Measurements from ENCODE around the gene ZFHX2.
A peak's percentile ranks its signal among the peaks of the same experiment; 100 is the strongest.
"Not testable (repeated sequence)": the region's sequence is repeated elsewhere in the genome, so short reads cannot be mapped to it uniquely, and the experiment has no call there.

The ZFHX2 gene

GRCh38 chr14:23538050-23538718, 13.4 kb downstream of the ZFHX2 start:
- Histone ChIP-seq H3K27ac (ENCODE audit: low read length, poor library complexity, severe bottlenecking) (no peak overlapping the region), H3K79me1 (replicated peaks; ENCODE audit: low read length, poor library complexity, severe bottlenecking) (peaks cover 3% of the 10 kb centered on the region), H3K23ac (ENCODE audit: low read length in 2 of 2) (no peak overlapping the region), H3K18ac (ENCODE audit: low read depth in 1 of 2, low read length in 2 of 2) (no peak overlapping the region), H3K4me3 (ENCODE audit: insufficient read depth in 1 of 2, low read depth in 1 of 2, low read length in 2 of 2) (no peak overlapping the region), H3K14ac (ENCODE audit: low read length in 2 of 2) (no peak overlapping the region), H2BK12ac (ENCODE audit: low read length in 2 of 2) (no peak overlapping the region), H4K91ac (ENCODE audit: low read length) (no peak overlapping the region), H2AFZ (ENCODE audit: low read depth, low read length) (no peak overlapping the region), H3K9me3 (ENCODE audit: control insufficient read depth, low read length) (no peaks in the 10 kb centered on the region), H3K4me1 (ENCODE audit: control insufficient read depth, insufficient read depth, low read depth, low read length) (peaks cover 5% of the 10 kb centered on the region), H2BK120ac (ENCODE audit: low read depth, low read length) (no peak overlapping the region), H2BK15ac (ENCODE audit: low read depth, poor library complexity, severe bottlenecking) (no peak overlapping the region), H3K9ac (ENCODE audit: low read length) (no peak overlapping the region), H3K4ac (ENCODE audit: low read depth in 1 of 2, low read length in 2 of 2) (no peak overlapping the region), H3K4me2 (ENCODE audit: low read length, poor library complexity, severe bottlenecking) (no peak overlapping the region), H2BK5ac (ENCODE audit: low read depth, low read length, poor library complexity, severe bottlenecking) (no peak overlapping the region), H4K8ac (ENCODE audit: low read length) (peak overlapping the region; percentile 50), H3K27me3 (ENCODE audit: control insufficient read depth in 1 of 2, insufficient read depth in 1 of 2, low read length in 2 of 2) (no peaks in the 10 kb centered on the region), H3K36me3 (ENCODE audit: control insufficient read depth in 1 of 2, insufficient read depth in 2 of 2, low read depth in 1 of 2, low read length in 2 of 2) (peaks cover 0 to 21% of the 10 kb centered on the region in 2 experiments), H2AK5ac (ENCODE audit: low read length, severe bottlenecking) (no peak overlapping the region)
- WGBS: 36% methylated on average over 10 of the region's 10 CpGs
- no peak for DNase-seq

- no peak overlapping the region for H4K91ac ChIP-seq (ENCODE audit: low read length)
- H3K9ac ChIP-seq (ENCODE audit: low read length): no peak overlapping the region
- no peaks in the 10 kb centered on the region for H3K27me3 ChIP-seq (ENCODE audit: control insufficient read depth in 1 of 2, insufficient read depth in 1 of 2, low read length in 2 of 2)
- no peak overlapping the region for H2BK12ac ChIP-seq (ENCODE audit: low read length in 2 of 2)
- no peak overlapping the region for H3K14ac ChIP-seq (ENCODE audit: low read length in 2 of 2)
- no peak overlapping the region for H2AFZ ChIP-seq (ENCODE audit: low read depth, low read length)
- H4K8ac ChIP-seq (ENCODE audit: low read length): no peak overlapping the region
- H3K36me3 ChIP-seq (ENCODE audit: control insufficient read depth in 1 of 2, insufficient read depth in 2 of 2, low read depth in 1 of 2, low read length in 2 of 2): peaks cover 0 to 28% of the 10 kb centered on the region in 2 experiments
- no peaks in the 10 kb centered on the region for H3K9me3 ChIP-seq (ENCODE audit: control insufficient read depth, low read length)
- no peak overlapping the region for H3K27ac ChIP-seq (ENCODE audit: low read length, poor library complexity, severe bottlenecking)
- H3K23ac ChIP-seq (ENCODE audit: low read length in 2 of 2): no peak overlapping the region
- peaks cover 3% of the 10 kb centered on the region for H3K79me1 ChIP-seq (replicated peaks; ENCODE audit: low read length, poor library complexity, severe bottlenecking)
- no peak overlapping the region for H3K4me3 ChIP-seq (ENCODE audit: insufficient read depth in 1 of 2, low read depth in 1 of 2, low read length in 2 of 2)
- peaks cover 5% of the 10 kb centered on the region for H3K4me1 ChIP-seq (ENCODE audit: control insufficient read depth, insufficient read depth, low read depth, low read length)
- no peak overlapping the region for H2BK120ac ChIP-seq (ENCODE audit: low read depth, low read length)
- H3K4me2 ChIP-seq (ENCODE audit: low read length, poor library complexity, severe bottlenecking): no peak overlapping the region
- WGBS: 38% methylated on average over 13 of the region's 13 CpGs
- no peak overlapping the region for H3K18ac ChIP-seq (ENCODE audit: low read depth in 1 of 2, low read length in 2 of 2)
- no peak overlapping the region for H2BK15ac ChIP-seq (ENCODE audit: low read depth, poor library complexity, severe bottlenecking)
- DNase-seq: no peak
- no peak overlapping the region for H2AK5ac ChIP-seq (ENCODE audit: low read length, severe bottlenecking)
- no peak overlapping the region for H2BK5ac ChIP-seq (ENCODE audit: low read depth, low read length, poor library complexity, severe bottlenecking)
- H3K4ac ChIP-seq (ENCODE audit: low read depth in 1 of 2, low read length in 2 of 2): no peak overlapping the region
Observed at GRCh38 chr14:23537351-23538049, 14.1 kb downstream of the ZFHX2 start.

GRCh38 chr14:23536906-23537305, 14.7 kb downstream of the ZFHX2 start:
- not testable (repeated sequence) for H3K27me3 ChIP-seq (ENCODE audit: control insufficient read depth in 1 of 2, insufficient read depth in 1 of 2, low read length in 2 of 2); H2AK5ac ChIP-seq (ENCODE audit: low read length, severe bottlenecking)
- 92% methylated on average over 6 of the region's 6 CpGs for WGBS

GRCh38 chr14:23536494-23536893, 15.1 kb downstream of the ZFHX2 start:
- H3K27me3 ChIP-seq (ENCODE audit: control insufficient read depth in 1 of 2, insufficient read depth in 1 of 2, low read length in 2 of 2): no peaks in the 10 kb centered on the region
- no peak overlapping the region for H2BK12ac ChIP-seq (ENCODE audit: low read length in 2 of 2)
- H3K14ac ChIP-seq (ENCODE audit: low read length in 2 of 2): no peak overlapping the region
- no peaks in the 10 kb centered on the region for H3K9me3 ChIP-seq (ENCODE audit: control insufficient read depth, low read length)
- H2BK5ac ChIP-seq (ENCODE audit: low read depth, low read length, poor library complexity, severe bottlenecking): no peak overlapping the region
- no peak overlapping the region for H2BK120ac ChIP-seq (ENCODE audit: low read depth, low read length)
- H3K23ac ChIP-seq (ENCODE audit: low read length in 2 of 2): no peak overlapping the region
- no peak for DNase-seq
- peaks cover 3% of the 10 kb centered on the region for H3K79me1 ChIP-seq (replicated peaks; ENCODE audit: low read length, poor library complexity, severe bottlenecking)
- no peak overlapping the region for H3K27ac ChIP-seq (ENCODE audit: low read length, poor library complexity, severe bottlenecking)
- 70% methylated on average over 1 of the region's 2 CpGs for WGBS
- no peak overlapping the region for H3K4me2 ChIP-seq (ENCODE audit: low read length, poor library complexity, severe bottlenecking)
- no peak overlapping the region for H3K18ac ChIP-seq (ENCODE audit: low read depth in 1 of 2, low read length in 2 of 2)
- H3K4me1 ChIP-seq (ENCODE audit: control insufficient read depth, insufficient read depth, low read depth, low read length): peaks cover 5% of the 10 kb centered on the region
- H2AK5ac ChIP-seq (ENCODE audit: low read length, severe bottlenecking): no peak overlapping the region
- no peak overlapping the region for H4K8ac ChIP-seq (ENCODE audit: low read length)
- no peak overlapping the region for H3K4me3 ChIP-seq (ENCODE audit: insufficient read depth in 1 of 2, low read depth in 1 of 2, low read length in 2 of 2)
- no peak overlapping the region for H2AFZ ChIP-seq (ENCODE audit: low read depth, low read length)
- H2BK15ac ChIP-seq (ENCODE audit: low read depth, poor library complexity, severe bottlenecking): no peak overlapping the region
- H3K9ac ChIP-seq (ENCODE audit: low read length): no peak overlapping the region
- no peak overlapping the region for H3K4ac ChIP-seq (ENCODE audit: low read depth in 1 of 2, low read length in 2 of 2)
- no peak overlapping the region for H4K91ac ChIP-seq (ENCODE audit: low read length)
- H3K36me3 ChIP-seq (ENCODE audit: control insufficient read depth in 1 of 2, insufficient read depth in 2 of 2, low read depth in 1 of 2, low read length in 2 of 2): peaks cover 0 to 30% of the 10 kb centered on the region in 2 experiments

More at GRCh38 chr14:23536906-23537305, 14.7 kb downstream of the ZFHX2 start:
- not testable (repeated sequence) for H3K4me2 ChIP-seq (ENCODE audit: low read length, poor library complexity, severe bottlenecking); H3K23ac ChIP-seq (ENCODE audit: low read length in 2 of 2); H3K4ac ChIP-seq (ENCODE audit: low read depth in 1 of 2, low read length in 2 of 2); H3K4me3 ChIP-seq (ENCODE audit: insufficient read depth in 1 of 2, low read depth in 1 of 2, low read length in 2 of 2); H2BK12ac ChIP-seq (ENCODE audit: low read length in 2 of 2); H3K9me3 ChIP-seq (ENCODE audit: control insufficient read depth, low read length); H3K18ac ChIP-seq (ENCODE audit: low read depth in 1 of 2, low read length in 2 of 2); H2BK15ac ChIP-seq (ENCODE audit: low read depth, poor library complexity, severe bottlenecking); H4K91ac ChIP-seq (ENCODE audit: low read length); H4K8ac ChIP-seq (ENCODE audit: low read length); H3K9ac ChIP-seq (ENCODE audit: low read length); H2BK5ac ChIP-seq (ENCODE audit: low read depth, low read length, poor library complexity, severe bottlenecking); DNase-seq; H3K14ac ChIP-seq (ENCODE audit: low read length in 2 of 2); H2AFZ ChIP-seq (ENCODE audit: low read depth, low read length); H3K27ac ChIP-seq (ENCODE audit: low read length, poor library complexity, severe bottlenecking); H3K4me1 ChIP-seq (ENCODE audit: control insufficient read depth, insufficient read depth, low read depth, low read length); H3K79me1 ChIP-seq (replicated peaks; ENCODE audit: low read length, poor library complexity, severe bottlenecking); H2BK120ac ChIP-seq (ENCODE audit: low read depth, low read length)
- peaks cover 0 to 29% of the 10 kb centered on the region in 2 experiments for H3K36me3 ChIP-seq (ENCODE audit: control insufficient read depth in 1 of 2, insufficient read depth in 2 of 2, low read depth in 1 of 2, low read length in 2 of 2)
